ENCODE data around the gene PRR27.
"Not testable (repeated sequence)": the region's sequence is repeated elsewhere in the genome, so short reads cannot be mapped to it uniquely, and the experiment has no call there.

Gene PRR27

DNA sequence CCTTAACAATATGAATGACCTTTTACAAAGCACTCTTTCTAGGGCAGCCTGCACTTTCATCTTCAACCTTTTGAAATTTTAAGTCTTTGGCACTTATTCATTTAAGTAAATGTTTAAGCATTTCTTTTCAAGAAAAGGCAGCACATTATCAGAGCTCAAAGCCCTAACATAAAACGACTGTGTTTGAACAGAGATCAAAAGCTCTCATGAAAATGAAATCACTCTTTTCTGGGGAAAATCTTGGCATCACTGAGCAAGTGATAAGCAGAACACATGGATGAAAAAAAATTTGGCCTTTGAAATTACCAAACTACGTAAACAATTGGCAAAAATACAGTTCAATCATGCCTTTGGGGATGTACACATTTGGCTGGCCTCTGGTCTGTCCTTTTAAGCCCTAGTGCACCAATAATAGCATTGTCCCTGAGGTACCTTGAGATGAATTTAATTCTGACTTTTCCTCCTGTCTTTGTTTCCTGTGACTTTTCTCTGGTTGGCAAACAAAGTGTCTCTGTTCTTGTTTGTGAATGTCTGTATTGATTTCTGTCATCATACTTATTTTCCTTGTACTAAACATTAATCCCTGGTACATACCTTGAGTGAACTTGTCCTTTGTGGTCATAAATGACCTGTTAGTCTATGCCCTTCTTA, 28.6 kb downstream of the PRR27 start:
- Histone ChIP-seq H3K4me3 (ENCODE audit: low read length) (no peak overlapping the region), H3K27me3 (ENCODE audit: insufficient read depth, low read length) (no peaks in the 10 kb centered on the region), H2AFZ (ENCODE audit: low read depth, low read length) (no peak overlapping the region), H3K36me3 (ENCODE audit: insufficient read depth, low read length) (no peaks in the 10 kb centered on the region), H3K4me1 (ENCODE audit: insufficient read depth, low read length) (no peaks in the 10 kb centered on the region), H3K9me3 (ENCODE audit: low read length) (no peaks in the 10 kb centered on the region)

DNA sequence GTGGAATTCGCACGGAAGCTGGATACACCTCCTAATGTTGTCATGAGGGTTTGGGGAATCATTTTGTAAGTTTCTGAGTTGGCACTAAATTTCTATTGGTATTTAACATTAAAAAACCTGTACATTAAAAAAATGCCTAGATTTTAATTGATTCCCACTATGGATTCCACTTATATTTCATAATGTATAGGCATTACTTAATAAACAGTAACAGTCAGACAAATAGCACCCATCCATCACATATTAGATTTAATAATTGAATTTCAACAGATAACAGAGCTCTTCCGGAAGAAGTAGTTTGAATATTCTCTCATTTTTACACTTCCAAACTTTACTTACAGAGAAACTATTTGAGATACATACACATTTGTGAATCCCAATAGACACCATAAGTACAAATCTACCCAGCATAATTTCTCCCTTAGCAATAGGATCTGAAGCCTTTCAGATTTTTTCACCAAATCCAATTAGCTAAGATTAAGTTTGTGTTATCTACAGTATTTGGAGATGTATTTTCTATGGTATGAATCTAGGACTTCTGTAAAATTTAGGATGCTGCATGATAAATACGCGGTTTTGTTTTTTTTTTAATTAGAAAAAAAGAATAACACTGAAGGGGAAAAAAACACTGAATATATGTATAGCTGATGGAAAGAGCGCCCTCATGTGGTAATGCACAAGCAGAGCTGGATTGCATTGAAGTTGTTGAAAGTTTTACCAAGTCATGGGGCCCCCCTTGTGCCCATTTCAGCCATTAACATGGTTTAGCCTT, 29.3 kb downstream of the PRR27 start:
- H2AFZ ChIP-seq (ENCODE audit: low read depth, low read length) = no peak overlapping the region
- no peak overlapping the region for H3K4me3 ChIP-seq (ENCODE audit: low read length)
- no peaks in the 10 kb centered on the region for H3K9me3 ChIP-seq (ENCODE audit: low read length)
- no peaks in the 10 kb centered on the region for H3K27me3 ChIP-seq (ENCODE audit: insufficient read depth, low read length)
- no peaks in the 10 kb centered on the region for H3K4me1 ChIP-seq (ENCODE audit: insufficient read depth, low read length)
- H3K36me3 ChIP-seq (ENCODE audit: insufficient read depth, low read length) = no peaks in the 10 kb centered on the region

DNA sequence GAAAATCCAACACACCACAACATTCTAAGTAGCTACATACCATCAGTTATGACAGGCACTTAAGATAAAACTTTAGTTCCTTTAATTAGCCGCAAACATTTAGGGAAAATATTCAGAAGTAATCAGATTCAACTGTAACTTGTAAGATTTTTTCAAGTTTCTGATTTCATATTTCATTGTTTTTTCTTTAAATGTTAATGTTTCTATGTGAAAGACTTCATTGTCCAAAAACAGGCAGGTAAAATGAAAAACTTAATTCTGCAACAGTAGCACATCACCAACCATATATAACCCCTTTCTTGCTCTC, 29.9 kb downstream of the PRR27 start:
- H2AFZ ChIP-seq (ENCODE audit: low read depth, low read length) = no peak overlapping the region
- H3K27me3 ChIP-seq (ENCODE audit: insufficient read depth, low read length) = no peaks in the 10 kb centered on the region
- H3K36me3 ChIP-seq (ENCODE audit: insufficient read depth, low read length) = no peaks in the 10 kb centered on the region
- H3K9me3 ChIP-seq (ENCODE audit: low read length) = no peaks in the 10 kb centered on the region
- H3K4me3 ChIP-seq (ENCODE audit: low read length) = no peak overlapping the region
- no peaks in the 10 kb centered on the region for H3K4me1 ChIP-seq (ENCODE audit: insufficient read depth, low read length)

DNA sequence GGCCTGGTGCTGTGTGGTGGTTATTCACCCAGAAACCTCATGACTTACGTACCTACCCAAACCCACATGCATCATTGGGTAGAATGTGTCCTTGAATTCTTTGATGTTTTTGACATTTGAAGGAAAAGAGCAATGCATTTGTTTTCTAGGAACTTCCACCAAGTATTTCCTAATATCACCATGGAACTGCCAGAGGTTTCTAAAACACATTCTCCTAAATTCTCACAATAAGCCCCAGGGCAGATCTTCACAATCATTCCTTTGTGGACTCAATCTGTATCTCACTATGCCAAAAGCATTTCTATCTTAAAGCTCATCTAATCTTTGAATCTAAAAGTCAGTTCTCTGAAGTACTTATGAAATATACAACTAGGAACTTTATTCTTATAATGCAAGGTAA, 33.2 kb downstream of the PRR27 start:
- Histone ChIP-seq H3K27me3 (ENCODE audit: insufficient read depth, low read length) (no peaks in the 10 kb centered on the region), H3K4me3 (ENCODE audit: low read length) (no peak overlapping the region), H3K36me3 (ENCODE audit: insufficient read depth, low read length) (no peaks in the 10 kb centered on the region), H3K9me3 (ENCODE audit: low read length) (no peaks in the 10 kb centered on the region), H2AFZ (ENCODE audit: low read depth, low read length) (no peak overlapping the region), H3K4me1 (ENCODE audit: insufficient read depth, low read length) (no peaks in the 10 kb centered on the region)

DNA sequence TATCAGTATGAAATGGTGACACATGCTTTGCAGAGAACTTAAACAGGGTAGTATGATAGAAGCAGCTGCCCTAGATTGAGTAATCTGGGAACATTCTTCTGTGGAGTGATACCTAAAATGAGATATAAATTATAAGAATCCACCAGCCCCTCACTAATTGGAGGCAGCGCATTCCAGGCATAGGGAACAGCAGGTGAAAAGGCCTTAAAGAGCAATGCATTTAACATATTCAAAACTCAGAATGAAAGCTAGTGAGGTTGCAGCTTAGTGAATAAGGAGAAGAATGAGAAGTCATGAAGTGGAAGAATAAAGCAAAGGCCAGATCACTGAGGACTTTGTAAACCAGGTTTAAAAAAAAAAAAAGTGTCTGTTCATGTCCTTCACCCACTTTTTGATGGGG, 36.5 kb downstream of the PRR27 start:
- Histone ChIP-seq H3K4me3 (ENCODE audit: low read length) (no peak overlapping the region), H3K9me3 (ENCODE audit: low read length) (no peaks in the 10 kb centered on the region), H2AFZ (ENCODE audit: low read depth, low read length) (no peak overlapping the region), H3K27me3 (ENCODE audit: insufficient read depth, low read length) (no peaks in the 10 kb centered on the region), H3K36me3 (ENCODE audit: insufficient read depth, low read length) (no peaks in the 10 kb centered on the region), H3K4me1 (ENCODE audit: insufficient read depth, low read length) (no peaks in the 10 kb centered on the region)

DNA sequence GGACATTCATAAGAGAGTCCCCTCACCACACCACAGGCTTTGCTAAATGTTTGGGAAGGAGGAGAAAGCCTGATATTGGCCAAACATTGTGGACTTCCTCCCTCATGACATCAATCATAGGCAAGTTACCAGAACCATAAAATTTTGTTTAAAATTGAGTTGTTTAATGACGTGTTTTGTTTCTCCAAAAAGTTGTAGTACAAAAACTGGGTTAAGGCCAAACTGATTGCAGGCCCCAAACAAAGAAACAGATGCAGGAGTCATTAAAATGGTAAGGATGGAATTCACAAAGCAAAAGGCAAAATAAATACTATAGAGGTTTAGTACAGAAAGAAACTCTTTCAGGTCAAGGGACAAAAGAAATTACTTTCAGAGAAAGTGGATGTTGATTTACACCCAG, 37.6 kb downstream of the PRR27 start:
- Histone ChIP-seq H3K27me3 (ENCODE audit: insufficient read depth, low read length) (no peaks in the 10 kb centered on the region), H3K4me3 (ENCODE audit: low read length) (no peak overlapping the region), H3K4me1 (ENCODE audit: insufficient read depth, low read length) (no peaks in the 10 kb centered on the region), H3K36me3 (ENCODE audit: insufficient read depth, low read length) (no peaks in the 10 kb centered on the region), H2AFZ (ENCODE audit: low read depth, low read length) (no peak overlapping the region), H3K9me3 (ENCODE audit: low read length) (no peaks in the 10 kb centered on the region)

DNA sequence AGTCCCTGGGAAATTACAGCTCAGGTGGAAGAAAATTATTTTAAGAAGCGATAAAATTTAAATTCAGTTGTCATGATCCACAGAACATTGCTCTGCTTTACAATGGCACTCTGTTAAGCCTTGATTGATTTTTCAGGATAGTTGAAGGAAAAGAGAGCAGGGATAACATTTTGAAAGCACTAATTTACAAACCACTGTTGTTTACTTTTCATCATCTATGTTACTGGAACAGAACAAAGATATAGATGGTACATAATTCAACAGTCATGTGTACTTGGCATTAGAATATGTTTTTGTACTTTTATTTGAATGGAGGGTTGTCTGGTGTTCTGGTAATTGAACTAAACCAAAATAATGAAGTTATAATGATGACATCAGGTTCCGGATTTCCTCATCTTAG, 38.9 kb downstream of the PRR27 start:
- Histone ChIP-seq H3K4me3 (ENCODE audit: low read length) (no peak overlapping the region), H2AFZ (ENCODE audit: low read depth, low read length) (no peak overlapping the region), H3K9me3 (ENCODE audit: low read length) (no peaks in the 10 kb centered on the region), H3K27me3 (ENCODE audit: insufficient read depth, low read length) (no peaks in the 10 kb centered on the region), H3K4me1 (ENCODE audit: insufficient read depth, low read length) (no peaks in the 10 kb centered on the region), H3K36me3 (ENCODE audit: insufficient read depth, low read length) (no peaks in the 10 kb centered on the region)

DNA sequence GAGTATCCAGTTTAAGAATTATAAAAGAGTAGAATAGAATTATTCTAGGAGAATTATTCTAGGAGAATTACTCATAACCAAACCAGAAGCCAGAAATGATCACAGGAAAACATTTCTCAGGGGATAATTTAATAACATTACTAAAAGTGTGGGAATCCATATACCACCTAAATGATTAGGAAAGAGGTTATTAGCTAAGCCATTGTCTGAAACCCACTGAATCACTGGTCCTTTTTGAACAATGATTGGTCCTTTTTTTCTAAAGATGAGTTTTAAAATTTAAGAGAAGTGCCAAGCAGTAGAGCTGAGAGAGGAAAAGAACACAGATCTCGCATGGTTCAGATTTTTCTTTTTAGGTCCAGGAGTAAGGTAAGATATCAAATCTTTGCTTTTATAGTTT, 41.4 kb downstream of the PRR27 start, which contains the start of gene ODAM:
Gene ODAM (plus strand): TSS at position 301 of the 400 bp plus-strand sequence. CDS start 819 bp downstream, outside the sequence.
- no peak within 1 kb of the TSS for H3K4me3 ChIP-seq (ENCODE audit: low read length)
- H3K36me3 ChIP-seq (ENCODE audit: insufficient read depth, low read length) = no peaks in the 10 kb centered on the region
- no peak within 1 kb of the TSS for H2AFZ ChIP-seq (ENCODE audit: low read depth, low read length)
- no peaks in the 10 kb centered on the region for H3K4me1 ChIP-seq (ENCODE audit: insufficient read depth, low read length)
- H3K27me3 ChIP-seq (ENCODE audit: insufficient read depth, low read length) = no peaks in the 10 kb centered on the region
- H3K9me3 ChIP-seq (ENCODE audit: low read length) = no peaks in the 10 kb centered on the region

DNA sequence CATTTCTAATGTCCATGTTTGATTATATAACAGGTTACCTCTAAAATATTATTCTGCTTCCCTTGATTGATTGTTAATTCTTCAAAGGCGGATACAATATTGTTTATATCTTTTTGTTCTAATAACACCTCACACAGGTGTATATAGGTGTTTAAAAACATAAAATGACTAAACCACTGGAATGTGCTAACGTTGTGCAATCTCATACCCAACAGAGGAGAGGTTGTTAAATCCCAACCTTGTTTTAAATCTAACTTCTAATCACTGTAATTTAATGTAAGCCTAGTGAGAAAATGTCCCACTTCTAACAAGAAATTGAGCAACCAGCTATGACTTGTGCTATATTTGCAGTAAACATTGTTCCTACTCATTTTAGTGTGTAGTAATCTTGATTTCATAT, 42.8 kb downstream of the PRR27 start:
- no peak overlapping the region for H3K4me3 ChIP-seq (ENCODE audit: low read length)
- no peaks in the 10 kb centered on the region for H3K36me3 ChIP-seq (ENCODE audit: insufficient read depth, low read length)
- H3K9me3 ChIP-seq (ENCODE audit: low read length) = no peaks in the 10 kb centered on the region
- no peak overlapping the region for H2AFZ ChIP-seq (ENCODE audit: low read depth, low read length)
- no peaks in the 10 kb centered on the region for H3K27me3 ChIP-seq (ENCODE audit: insufficient read depth, low read length)
- no peaks in the 10 kb centered on the region for H3K4me1 ChIP-seq (ENCODE audit: insufficient read depth, low read length)

DNA sequence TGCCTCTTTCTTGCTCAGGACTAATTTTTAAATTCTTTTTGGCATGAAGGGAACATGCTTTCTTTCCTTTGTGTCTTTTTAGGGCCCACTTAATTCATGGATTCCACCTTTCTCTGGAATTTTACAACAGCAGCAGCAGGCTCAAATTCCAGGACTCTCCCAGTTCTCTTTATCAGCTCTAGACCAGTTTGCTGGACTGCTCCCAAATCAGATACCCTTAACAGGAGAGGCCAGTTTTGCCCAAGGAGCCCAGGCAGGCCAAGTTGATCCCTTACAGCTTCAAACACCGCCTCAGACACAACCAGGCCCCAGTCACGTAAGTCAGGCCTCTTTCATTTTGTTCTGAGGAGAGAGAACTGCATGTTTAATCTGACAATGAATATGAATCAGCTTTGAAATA, 43.8 kb downstream of the PRR27 start:
- H3K27me3 ChIP-seq (ENCODE audit: insufficient read depth, low read length) = no peaks in the 10 kb centered on the region
- no peaks in the 10 kb centered on the region for H3K36me3 ChIP-seq (ENCODE audit: insufficient read depth, low read length)
- no peaks in the 10 kb centered on the region for H3K4me1 ChIP-seq (ENCODE audit: insufficient read depth, low read length)
- no peak overlapping the region for H3K4me3 ChIP-seq (ENCODE audit: low read length)
- no peaks in the 10 kb centered on the region for H3K9me3 ChIP-seq (ENCODE audit: low read length)
- no peak overlapping the region for H2AFZ ChIP-seq (ENCODE audit: low read depth, low read length)

DNA sequence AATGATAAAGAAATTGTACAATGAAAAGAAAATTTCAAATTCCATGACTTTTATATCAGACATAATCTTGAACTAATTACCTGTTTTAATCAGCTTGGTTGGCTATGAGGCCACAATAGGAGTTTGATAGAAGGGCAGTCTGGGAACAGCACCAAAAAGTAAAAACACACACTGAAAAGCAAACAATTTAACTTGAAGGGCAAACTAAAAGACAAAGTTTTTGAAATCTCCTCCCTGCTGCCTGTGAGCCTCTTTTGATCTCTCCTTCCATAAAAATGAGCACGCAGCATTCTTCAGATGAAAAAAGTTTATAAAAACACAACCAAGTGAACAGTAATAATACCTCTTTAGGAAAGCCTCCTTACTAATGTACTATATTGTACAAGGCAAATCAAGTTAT, 49.6 kb downstream of the PRR27 start:
- Histone ChIP-seq H3K4me1 (ENCODE audit: insufficient read depth, low read length) (no peaks in the 10 kb centered on the region), H3K36me3 (ENCODE audit: insufficient read depth, low read length) (no peaks in the 10 kb centered on the region), H3K9me3 (ENCODE audit: low read length) (no peaks in the 10 kb centered on the region), H3K27me3 (ENCODE audit: insufficient read depth, low read length) (no peaks in the 10 kb centered on the region), H2AFZ (ENCODE audit: low read depth, low read length) (no peak overlapping the region), H3K4me3 (ENCODE audit: low read length) (no peak overlapping the region)

DNA sequence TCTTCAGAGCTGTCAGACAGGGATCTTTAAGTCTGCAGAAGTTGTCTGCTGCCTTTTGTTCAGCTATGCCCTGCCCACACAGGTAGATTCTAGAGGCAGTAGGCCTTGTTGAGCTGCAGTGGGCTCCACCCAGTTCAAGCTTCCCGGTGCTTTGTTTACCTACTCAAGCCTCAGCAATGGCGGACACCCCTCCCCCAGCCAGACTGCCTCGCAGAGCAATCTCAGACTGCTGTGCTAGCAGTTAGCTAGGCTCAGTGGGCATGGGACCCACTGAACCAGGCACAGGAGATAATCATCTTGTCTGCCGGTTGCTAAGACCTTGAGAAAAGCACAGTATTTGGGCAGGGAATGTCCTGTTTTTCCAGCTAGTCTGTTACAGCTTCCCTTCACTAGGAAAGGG, 58.7 kb downstream of the PRR27 start:
- not testable (repeated sequence) for H2AFZ ChIP-seq (ENCODE audit: low read depth, low read length); H3K4me3 ChIP-seq (ENCODE audit: low read length); H3K36me3 ChIP-seq (ENCODE audit: insufficient read depth, low read length); H3K4me1 ChIP-seq (ENCODE audit: insufficient read depth, low read length); H3K27me3 ChIP-seq (ENCODE audit: insufficient read depth, low read length); H3K9me3 ChIP-seq (ENCODE audit: low read length)
